K562 (cell line): Measurements from ENCODE around the gene PPFIA3. TPM values are rescaled to one million over a fixed set of nuclear protein-coding genes. Genes with fewer than 3 reads are reported as not detected.

Experiments used
- FOXK1 ChIP-seq: sonication (generic); formaldehyde crosslinking; IDR thresholded peaks from 2 replicates; pipeline ENCODE4 v1.8.0; 2022; ENCODE audit warnings: missing genetic modification reagents, mild to moderate bottlenecking, borderline replicate concordance
- HNRNPL ChIP-seq: fragments of 200-400 bp; formaldehyde crosslinking; IDR thresholded peaks from 2 replicates; pipeline ENCODE4 v1.6.1; 2017; ENCODE audit warnings: low read depth, mild to moderate bottlenecking, low read length
- KLF10 ChIP-seq: fragments of 250-450 bp; sonication (Bioruptor Pico); IDR thresholded peaks from 2 replicates; pipeline ENCODE4 v1.6.1; 2021; ENCODE audit warnings: matching md5 sums
- RBFOX2 ChIP-seq: fragments of 200-400 bp; formaldehyde crosslinking; IDR thresholded peaks from 2 replicates; pipeline ENCODE4 v1.6.1; 2017; ENCODE audit warnings: low read depth, mild to moderate bottlenecking, low read length, moderate library complexity
- SIN3A ChIP-seq, 2 experiments: fragments of 150-350 bp in 1 of 2; IDR thresholded peaks; 2 replicates each; pipeline ENCODE4 v1.6.1; 2011 to 2016; ENCODE audit warnings: borderline replicate concordance in 2 of 2, low read depth in 2 of 2, low read length in 2 of 2, mild to moderate bottlenecking in 2 of 2, moderate library complexity in 2 of 2; ENCODE audit not compliant: control insufficient read depth in 1 of 2
- TCF3 ChIP-seq: sonication (generic); formaldehyde crosslinking; IDR thresholded peaks from 2 replicates; pipeline ENCODE4 v1.4.0; 2020; ENCODE audit warnings: mild to moderate bottlenecking, missing genetic modification reagents
- TGIF2 ChIP-seq: sonication (generic); formaldehyde crosslinking; IDR thresholded peaks from 2 replicates; pipeline ENCODE4 v1.8.1; 2022; ENCODE audit warnings: mild to moderate bottlenecking, missing genetic modification reagents, moderate library complexity
- TOE1 ChIP-seq, 2 experiments: fragments of 450-650 bp in 1 of 2; sonication (generic) in 1 of 2; formaldehyde crosslinking in 1 of 2; IDR thresholded peaks; 2 replicates each; pipeline versions ENCODE4 v1.7.1 to v1.8.0; 2016 to 2022; ENCODE audit warnings: borderline replicate concordance in 2 of 2, mild to moderate bottlenecking in 2 of 2, antibody characterized with exemption in 1 of 2, inconsistent platforms in 1 of 2, low read depth in 1 of 2, missing genetic modification reagents in 1 of 2, moderate library complexity in 1 of 2
- ZFP30 ChIP-seq: fragments of 250-450 bp; sonication (Bioruptor Pico); IDR thresholded peaks from 2 replicates; pipeline ENCODE4 v1.8.0; 2022; ENCODE audit warnings: moderate library complexity, mild to moderate bottlenecking, inconsistent platforms, borderline replicate concordance
- ZNF3 ChIP-seq: fragments of 250-450 bp; sonication (Bioruptor Pico); IDR thresholded peaks from 2 replicates; pipeline ENCODE4 v1.5.0; 2021; ENCODE audit warnings: mild to moderate bottlenecking, moderate library complexity
- ZNF347 ChIP-seq: fragments of 450-650 bp; formaldehyde crosslinking; IDR thresholded peaks from 2 replicates; pipeline ENCODE4 v1.4.0; 2020; ENCODE audit warnings: low read depth, mild to moderate bottlenecking, moderate library complexity
- ZNF583 ChIP-seq: fragments of 250-450 bp; sonication (Bioruptor Pico); IDR thresholded peaks from 2 replicates; pipeline ENCODE4 v1.4.0; 2020
- ZNF766 ChIP-seq: fragments of 200-800 bp; sonication (Bioruptor generic); conservative IDR thresholded peaks from 2 replicates; pipeline ENCODE4 v1.6.1; 2016; ENCODE audit warnings: missing genetic modification characterization, missing compliant biosample characterization
- polyA plus RNA-seq, 8 experiments: library from polyadenylated mRNA; depleted of rRNA in 4 of 8; stranded (reverse) in 5 of 8; unstranded in 3 of 8; fragments of >200 nt; fragmentation: Nextera tagmentation in 2 of 8; fragmentation: Illumina TruSeq in 1 of 8; extraction: Ambion mirVana in 2 of 8; extraction: Trizol in 1 of 8; gene quantifications; 2 replicates each; pipeline versions ENCODE4 v1.2.1 to v1.2.3, GENCODE V29; 2011 to 2014; ENCODE audit warnings: inconsistent platforms in 1 of 8, missing spikeins in 1 of 8
- total RNA-seq, 7 experiments: library from RNA; depleted of rRNA in 6 of 7; stranded (reverse); fragments of >200 nt in 6 of 7; fragmentation: Illumina TruSeq in 2 of 7; extraction: Trizol in 2 of 7; gene quantifications; 2 replicates each; pipeline versions ENCODE4 v1.2.1 to v1.2.3, GENCODE V29; 2011 to 2021; ENCODE audit warnings: low replicate concordance in 1 of 7
- TF ChIP-seq, protein P1 (sequence below): fragments of 150-350 bp; conservative IDR thresholded peaks from 2 replicates; pipeline ENCODE4 v1.6.1; 2014; ENCODE audit warnings: low read length
- TF ChIP-seq, protein P2 (sequence below): sonication (generic); formaldehyde crosslinking; IDR thresholded peaks from 2 replicates; pipeline ENCODE4 v1.4.0; 2020; ENCODE audit warnings: mild to moderate bottlenecking, missing genetic modification reagents
- TF ChIP-seq, protein P3 (sequence below): IDR thresholded peaks from 2 replicates; pipeline ENCODE4 v1.6.1; 2014; ENCODE audit warnings: antibody characterized with exemption

Gene PPFIA3
- total and polyA plus RNA-seq, 9 of the 15 experiments (the other 6 are each of a cell fraction or from before 2014, with no cell fraction given), result 0.10 to 53.0 (median 17.6) TPM

DNA sequence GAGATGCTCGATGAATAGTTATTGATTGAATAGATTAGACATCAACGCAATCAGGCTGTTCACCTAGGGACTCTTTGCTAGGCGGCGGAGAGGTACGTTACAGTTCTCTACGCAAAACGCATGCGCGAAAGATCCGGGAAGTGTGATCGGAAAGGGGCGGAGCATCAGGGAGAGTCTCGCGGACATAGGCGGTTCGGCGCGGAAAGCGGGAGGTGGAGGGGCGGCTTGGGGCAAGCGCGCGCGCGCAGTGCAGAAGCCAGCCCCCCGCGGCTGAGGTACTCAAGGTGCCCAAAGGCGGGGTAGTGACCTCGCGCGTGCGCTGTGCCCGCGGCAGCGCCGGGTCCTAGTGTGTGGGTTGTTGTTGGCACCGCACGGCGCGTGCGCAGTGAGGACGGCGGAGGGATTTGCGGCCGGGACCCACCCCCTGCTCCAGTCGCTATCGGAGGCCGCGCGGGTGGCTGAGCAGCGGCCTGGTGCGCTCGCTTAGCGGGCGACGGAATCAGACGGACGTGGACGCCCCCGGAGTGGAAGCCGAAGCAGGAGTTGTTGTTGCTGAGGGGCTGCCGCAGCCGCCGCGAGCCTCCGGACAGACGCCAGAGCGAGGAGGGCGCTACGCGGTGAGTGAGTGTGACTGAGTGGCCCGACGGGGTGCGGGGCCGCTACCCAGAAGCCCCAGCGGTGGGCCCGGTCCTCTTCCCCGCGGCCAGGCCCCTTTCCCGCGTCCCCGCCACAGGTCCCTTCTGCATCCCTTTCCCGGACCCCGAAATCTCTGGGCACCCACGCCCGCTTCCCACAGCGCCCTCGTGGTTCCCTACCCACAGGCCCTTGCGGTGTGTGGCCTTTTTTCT, 34.1 kb upstream of the PPFIA3 start, which contains the start of gene SNRNP70 (continued):
- no peak for TF ChIP-seq ZNF347
- TF ChIP-seq, protein P1, sequence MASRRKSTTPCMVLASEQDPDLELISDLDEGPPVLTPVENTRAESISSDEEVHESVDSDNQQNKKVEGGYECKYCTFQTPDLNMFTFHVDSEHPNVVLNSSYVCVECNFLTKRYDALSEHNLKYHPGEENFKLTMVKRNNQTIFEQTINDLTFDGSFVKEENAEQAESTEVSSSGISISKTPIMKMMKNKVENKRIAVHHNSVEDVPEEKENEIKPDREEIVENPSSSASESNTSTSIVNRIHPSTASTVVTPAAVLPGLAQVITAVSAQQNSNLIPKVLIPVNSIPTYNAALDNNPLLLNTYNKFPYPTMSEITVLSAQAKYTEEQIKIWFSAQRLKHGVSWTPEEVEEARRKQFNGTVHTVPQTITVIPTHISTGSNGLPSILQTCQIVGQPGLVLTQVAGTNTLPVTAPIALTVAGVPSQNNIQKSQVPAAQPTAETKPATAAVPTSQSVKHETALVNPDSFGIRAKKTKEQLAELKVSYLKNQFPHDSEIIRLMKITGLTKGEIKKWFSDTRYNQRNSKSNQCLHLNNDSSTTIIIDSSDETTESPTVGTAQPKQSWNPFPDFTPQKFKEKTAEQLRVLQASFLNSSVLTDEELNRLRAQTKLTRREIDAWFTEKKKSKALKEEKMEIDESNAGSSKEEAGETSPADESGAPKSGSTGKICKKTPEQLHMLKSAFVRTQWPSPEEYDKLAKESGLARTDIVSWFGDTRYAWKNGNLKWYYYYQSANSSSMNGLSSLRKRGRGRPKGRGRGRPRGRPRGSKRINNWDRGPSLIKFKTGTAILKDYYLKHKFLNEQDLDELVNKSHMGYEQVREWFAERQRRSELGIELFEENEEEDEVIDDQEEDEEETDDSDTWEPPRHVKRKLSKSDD, result no peak
- TF ChIP-seq, protein P2, sequence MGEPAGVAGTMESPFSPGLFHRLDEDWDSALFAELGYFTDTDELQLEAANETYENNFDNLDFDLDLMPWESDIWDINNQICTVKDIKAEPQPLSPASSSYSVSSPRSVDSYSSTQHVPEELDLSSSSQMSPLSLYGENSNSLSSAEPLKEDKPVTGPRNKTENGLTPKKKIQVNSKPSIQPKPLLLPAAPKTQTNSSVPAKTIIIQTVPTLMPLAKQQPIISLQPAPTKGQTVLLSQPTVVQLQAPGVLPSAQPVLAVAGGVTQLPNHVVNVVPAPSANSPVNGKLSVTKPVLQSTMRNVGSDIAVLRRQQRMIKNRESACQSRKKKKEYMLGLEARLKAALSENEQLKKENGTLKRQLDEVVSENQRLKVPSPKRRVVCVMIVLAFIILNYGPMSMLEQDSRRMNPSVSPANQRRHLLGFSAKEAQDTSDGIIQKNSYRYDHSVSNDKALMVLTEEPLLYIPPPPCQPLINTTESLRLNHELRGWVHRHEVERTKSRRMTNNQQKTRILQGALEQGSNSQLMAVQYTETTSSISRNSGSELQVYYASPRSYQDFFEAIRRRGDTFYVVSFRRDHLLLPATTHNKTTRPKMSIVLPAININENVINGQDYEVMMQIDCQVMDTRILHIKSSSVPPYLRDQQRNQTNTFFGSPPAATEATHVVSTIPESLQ (CRISPR knock-in tag), result no peak
- TF ChIP-seq ZNF583, result peak; percentile 60; the same call in 1 of the 2 replicates
- peak; percentile 65 to 77 for TF ChIP-seq SIN3A (IDR thresholded peaks at IDR 0.05; ENCODE audit: borderline replicate concordance in 2 of 2, control insufficient read depth in 1 of 2, low read depth in 2 of 2, low read length in 2 of 2)
- no peak for TF ChIP-seq ZNF766
- TF ChIP-seq ZNF3 (CRISPR knock-in tag), result no peak
- no peak for TF ChIP-seq TCF3 (CRISPR knock-in tag)
- 0 out of 2 replicates have a peak, but pooled peaks have one; percentile 33 for TF ChIP-seq FOXK1 (CRISPR knock-in tag)
- peak; percentile 19; the same call in 1 of the 2 replicates for TF ChIP-seq TOE1 (IDR thresholded peaks at IDR 0.05; ENCODE audit: borderline replicate concordance)
- peak; percentile 79; the same call in 1 of the 2 replicates for TF ChIP-seq TOE1 (CRISPR knock-in tag; IDR thresholded peaks at IDR 0.05; ENCODE audit: borderline replicate concordance, low read depth)
- TF ChIP-seq ZFP30 (CRISPR knock-in tag), result no peak
- peak; percentile 100 for TF ChIP-seq RBFOX2
- no peak for TF ChIP-seq TGIF2
- TF ChIP-seq, protein P3, sequence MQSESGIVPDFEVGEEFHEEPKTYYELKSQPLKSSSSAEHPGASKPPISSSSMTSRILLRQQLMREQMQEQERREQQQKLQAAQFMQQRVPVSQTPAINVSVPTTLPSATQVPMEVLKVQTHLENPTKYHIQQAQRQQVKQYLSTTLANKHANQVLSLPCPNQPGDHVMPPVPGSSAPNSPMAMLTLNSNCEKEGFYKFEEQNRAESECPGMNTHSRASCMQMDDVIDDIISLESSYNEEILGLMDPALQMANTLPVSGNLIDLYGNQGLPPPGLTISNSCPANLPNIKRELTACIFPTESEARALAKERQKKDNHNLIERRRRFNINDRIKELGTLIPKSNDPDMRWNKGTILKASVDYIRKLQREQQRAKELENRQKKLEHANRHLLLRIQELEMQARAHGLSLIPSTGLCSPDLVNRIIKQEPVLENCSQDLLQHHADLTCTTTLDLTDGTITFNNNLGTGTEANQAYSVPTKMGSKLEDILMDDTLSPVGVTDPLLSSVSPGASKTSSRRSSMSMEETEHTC, result 0 out of 2 replicates have a peak, but pooled peaks have one; percentile 22
- peak; percentile 97 for TF ChIP-seq HNRNPL
- no peak for TF ChIP-seq KLF10
